WTC11 (cell line): ENCODE data around the gene MMP17. TPM values are rescaled to one million over a fixed set of nuclear protein-coding genes. Genes with fewer than 3 reads are reported as not detected.
"Not testable (repeated sequence)": the region's sequence is repeated elsewhere in the genome, so short reads cannot be mapped to it uniquely, and the experiment has no call there.

Source experiments
- ATAC-seq: fragments of 200-7000 bp; cut with Tn5 transposase; 2 replicates; pipeline ENCODE4 v1.10.0; 2021; ENCODE audit warnings: mild to moderate bottlenecking, moderate library complexity
- CTCF ChIA-PET: fragments of 300-600 bp; sonication (Branson Sonifier 250); formaldehyde crosslinking; loops from one replicate; lab custom pipeline; 2021; ENCODE audit warnings: antibody characterized with exemption; lab: Charles Lee
- POLR2A ChIA-PET: fragments of 350-600 bp; sonication (Branson Sonifier 250); formaldehyde crosslinking; loops from one replicate; lab custom pipeline; 2021; ENCODE audit warnings: antibody characterized with exemption; lab: Charles Lee
- DNase-seq: peaks from one replicate; pipeline ENCODE4 v3.0.0; 2021; ENCODE audit warnings: low spot score
- H3K27ac Mint-ChIP-seq: 2 replicates; pipeline ENCODE4 v1.8.0; 2021; ENCODE audit warnings: mixed read lengths
- H3K27me3 Mint-ChIP-seq: 2 replicates; pipeline ENCODE4 v1.8.0; 2021; ENCODE audit warnings: low read depth, mild to moderate bottlenecking, moderate library complexity, mixed read lengths
- H3K36me3 Mint-ChIP-seq: 2 replicates; pipeline ENCODE4 v1.8.0; 2021; ENCODE audit warnings: mixed read lengths
- H3K4me1 Mint-ChIP-seq: 2 replicates; pipeline ENCODE4 v1.8.0; 2022; ENCODE audit warnings: mixed read lengths
- H3K4me3 Mint-ChIP-seq: 2 replicates; pipeline ENCODE4 v1.8.0; 2021; ENCODE audit warnings: mild to moderate bottlenecking, moderate library complexity, mixed read lengths
- H3K9me3 Mint-ChIP-seq: 2 replicates; pipeline ENCODE4 v1.8.0; 2021; ENCODE audit warnings: mixed read lengths
- ETV6 ChIP-seq: sonication (generic); formaldehyde crosslinking; IDR thresholded peaks from 2 replicates; pipeline ENCODE4 v1.8.1; 2022; ENCODE audit warnings: mild to moderate bottlenecking, missing genetic modification reagents
- MYBL2 ChIP-seq: sonication (generic); formaldehyde crosslinking; IDR thresholded peaks from 2 replicates; pipeline ENCODE4 v1.8.1; 2023; ENCODE audit warnings: mild to moderate bottlenecking, moderate library complexity, missing genetic modification reagents
- NR3C1 ChIP-seq: sonication (generic); formaldehyde crosslinking; conservative IDR thresholded peaks from 2 replicates; pipeline ENCODE4 v1.8.1; 2023; ENCODE audit warnings: low read depth, mild to moderate bottlenecking, missing genetic modification reagents
- OVOL2 ChIP-seq: fragments of 250-450 bp; sonication (Bioruptor Pico); IDR thresholded peaks from 2 replicates; pipeline ENCODE4 v1.9.0; 2021; ENCODE audit warnings: mild to moderate bottlenecking, borderline replicate concordance
- ZNF121 ChIP-seq: sonication (generic); formaldehyde crosslinking; IDR thresholded peaks from 2 replicates; pipeline ENCODE4 v1.8.0; 2023; ENCODE audit warnings: missing genetic modification reagents
- ZNF671 ChIP-seq: fragments of 250-450 bp; sonication (Bioruptor Pico); IDR thresholded peaks from 2 replicates; pipeline ENCODE4 v1.8.0; 2021; ENCODE audit warnings: mild to moderate bottlenecking
- total RNA-seq: library from RNA; stranded (reverse); gene quantifications from 3 replicates; pipeline ENCODE4 v1.2.3, GENCODE V29; 2021
- TF ChIP-seq, protein P1 (sequence below): sonication (generic); formaldehyde crosslinking; IDR thresholded peaks from 2 replicates; pipeline ENCODE4 v1.8.1; 2023; ENCODE audit warnings: mild to moderate bottlenecking, moderate library complexity, missing genetic modification reagents
- TF ChIP-seq, protein P2 (sequence below): sonication (generic); formaldehyde crosslinking; IDR thresholded peaks from 2 replicates; pipeline ENCODE4 v1.8.1; 2022; ENCODE audit warnings: mild to moderate bottlenecking, moderate library complexity, missing genetic modification reagents
- TF ChIP-seq, protein P3 (sequence below): sonication (generic); formaldehyde crosslinking; IDR thresholded peaks from 2 replicates; pipeline ENCODE4 v1.8.0; 2022; ENCODE audit warnings: mild to moderate bottlenecking, missing genetic modification reagents
- TF ChIP-seq, protein P4 (sequence below): sonication (generic); formaldehyde crosslinking; IDR thresholded peaks from 2 replicates; pipeline ENCODE4 v1.8.0; 2023; ENCODE audit warnings: missing genetic modification reagents, mild to moderate bottlenecking, borderline replicate concordance
- TF ChIP-seq, protein P5 (sequence below): sonication (generic); formaldehyde crosslinking; IDR thresholded peaks from 2 replicates; pipeline ENCODE4 v1.8.1; 2023; ENCODE audit warnings: mild to moderate bottlenecking, missing genetic modification reagents

Gene MMP17
- total RNA-seq, 1 experiment from 2014 or later = 67.1 TPM

DNA sequence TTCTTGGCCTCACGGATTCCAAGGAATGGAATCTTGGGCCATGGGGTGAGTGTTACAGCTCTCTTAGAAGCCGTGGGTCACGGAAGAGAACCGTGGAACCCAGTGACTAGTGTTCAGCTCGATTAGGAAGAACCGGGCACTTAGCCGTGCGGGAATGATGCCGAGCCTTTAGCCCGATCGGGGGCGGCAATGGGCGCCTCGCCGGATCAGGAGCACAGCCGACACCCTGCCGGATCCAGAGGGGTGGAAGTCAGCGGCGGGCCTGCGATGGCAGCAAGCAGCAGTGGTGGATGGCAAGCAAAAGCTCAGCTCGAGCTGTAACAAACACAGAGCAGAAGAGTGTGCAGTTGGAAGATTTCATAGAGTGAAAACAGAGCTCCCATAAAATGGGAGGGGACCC, 45.1 kb downstream of the MMP17 start (continued):
- TF ChIP-seq, protein P1, sequence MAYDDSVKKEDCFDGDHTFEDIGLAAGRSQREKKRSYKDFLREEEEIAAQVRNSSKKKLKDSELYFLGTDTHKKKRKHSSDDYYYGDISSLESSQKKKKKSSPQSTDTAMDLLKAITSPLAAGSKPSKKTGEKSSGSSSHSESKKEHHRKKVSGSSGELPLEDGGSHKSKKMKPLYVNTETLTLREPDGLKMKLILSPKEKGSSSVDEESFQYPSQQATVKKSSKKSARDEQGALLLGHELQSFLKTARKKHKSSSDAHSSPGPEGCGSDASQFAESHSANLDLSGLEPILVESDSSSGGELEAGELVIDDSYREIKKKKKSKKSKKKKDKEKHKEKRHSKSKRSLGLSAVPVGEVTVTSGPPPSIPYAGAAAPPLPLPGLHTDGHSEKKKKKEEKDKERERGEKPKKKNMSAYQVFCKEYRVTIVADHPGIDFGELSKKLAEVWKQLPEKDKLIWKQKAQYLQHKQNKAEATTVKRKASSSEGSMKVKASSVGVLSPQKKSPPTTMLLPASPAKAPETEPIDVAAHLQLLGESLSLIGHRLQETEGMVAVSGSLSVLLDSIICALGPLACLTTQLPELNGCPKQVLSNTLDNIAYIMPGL (CRISPR knock-in tag) = no peak

DNA sequence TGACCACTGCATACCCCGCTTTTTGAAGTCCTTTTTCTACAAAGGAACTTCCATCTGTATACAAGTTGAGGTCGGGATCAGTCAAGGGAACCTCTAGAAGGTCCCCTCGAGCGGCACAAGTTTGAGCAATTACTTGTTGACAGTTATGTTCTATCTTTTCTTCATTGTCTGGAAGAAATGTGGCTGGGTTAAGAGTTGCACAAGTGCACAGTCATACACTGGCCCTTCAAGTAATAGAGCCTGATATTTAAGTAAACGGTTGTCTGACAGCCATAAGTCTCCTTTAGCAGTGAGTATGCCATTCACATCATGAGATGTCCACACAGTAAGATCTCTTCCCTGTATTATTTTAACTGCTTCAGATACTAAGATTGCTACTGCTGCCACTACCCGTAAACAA, 46.8 kb downstream of the MMP17 start:
- H3K36me3 Mint-ChIP-seq, H3K4me3 Mint-ChIP-seq, ATAC-seq, H3K27ac Mint-ChIP-seq, DNase-seq, POLR2A ChIA-PET, CTCF ChIA-PET: not testable (repeated sequence)
- H3K9me3 Mint-ChIP-seq = peaks cover 16% of the 10 kb centered on the region
- H3K27me3 Mint-ChIP-seq = peaks cover 14% of the 10 kb centered on the region
- H3K4me1 Mint-ChIP-seq = peaks cover 21% of the 10 kb centered on the region

DNA sequence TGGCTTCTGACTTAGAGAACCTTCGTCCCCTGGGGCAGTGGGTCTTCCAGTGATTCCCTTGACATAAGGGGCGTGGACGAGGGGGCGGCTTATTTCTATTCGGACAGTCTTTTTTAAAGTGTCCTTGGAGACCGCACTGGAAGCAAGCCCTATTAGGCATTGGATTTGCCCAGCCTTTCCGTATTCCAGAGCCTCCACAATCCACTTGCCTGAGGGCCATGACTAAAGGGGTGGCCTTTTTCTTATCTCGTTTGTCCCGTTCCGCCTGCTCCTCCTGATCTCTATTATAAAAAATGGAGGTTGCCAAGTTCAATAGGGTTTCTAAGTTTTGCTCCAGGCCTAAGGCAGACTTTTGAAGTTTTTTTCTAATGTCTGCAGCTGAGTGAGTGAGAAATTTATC, 49.0 kb downstream of the MMP17 start:
- Mint-ChIP-seq H3K4me1 (peaks cover 32% of the 10 kb centered on the region), H3K27me3 (peaks cover 16% of the 10 kb centered on the region), H3K9me3 (peaks cover 16% of the 10 kb centered on the region)
- H3K36me3 Mint-ChIP-seq, ATAC-seq, CTCF ChIA-PET, H3K27ac Mint-ChIP-seq, POLR2A ChIA-PET, H3K4me3 Mint-ChIP-seq, DNase-seq: not testable (repeated sequence)

DNA sequence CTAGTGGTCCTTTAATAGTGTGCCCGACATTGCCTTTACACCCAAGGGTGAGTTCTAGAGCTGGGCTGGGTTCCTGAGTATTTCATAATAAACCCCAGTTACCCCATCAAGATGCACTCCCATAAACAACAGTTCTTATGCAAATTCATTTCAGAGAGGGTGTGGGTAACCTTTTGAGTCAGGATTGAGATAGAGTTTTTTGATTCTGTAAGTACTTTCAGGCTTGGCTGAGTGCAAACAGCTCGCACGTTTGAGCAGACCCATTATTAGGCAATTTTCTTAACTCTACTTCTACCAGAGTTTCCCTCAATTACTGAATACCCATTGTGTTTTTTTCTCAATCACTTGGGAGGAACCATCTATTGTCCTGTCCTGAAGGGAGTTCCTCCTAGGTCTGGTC, 50.2 kb downstream of the MMP17 start:
- H3K27ac Mint-ChIP-seq, H3K36me3 Mint-ChIP-seq, POLR2A ChIA-PET, ATAC-seq, CTCF ChIA-PET, DNase-seq, H3K4me3 Mint-ChIP-seq: not testable (repeated sequence)
- H3K9me3 Mint-ChIP-seq = peaks cover 12% of the 10 kb centered on the region
- H3K27me3 Mint-ChIP-seq = peaks cover 16% of the 10 kb centered on the region
- peaks cover 34% of the 10 kb centered on the region for H3K4me1 Mint-ChIP-seq

DNA sequence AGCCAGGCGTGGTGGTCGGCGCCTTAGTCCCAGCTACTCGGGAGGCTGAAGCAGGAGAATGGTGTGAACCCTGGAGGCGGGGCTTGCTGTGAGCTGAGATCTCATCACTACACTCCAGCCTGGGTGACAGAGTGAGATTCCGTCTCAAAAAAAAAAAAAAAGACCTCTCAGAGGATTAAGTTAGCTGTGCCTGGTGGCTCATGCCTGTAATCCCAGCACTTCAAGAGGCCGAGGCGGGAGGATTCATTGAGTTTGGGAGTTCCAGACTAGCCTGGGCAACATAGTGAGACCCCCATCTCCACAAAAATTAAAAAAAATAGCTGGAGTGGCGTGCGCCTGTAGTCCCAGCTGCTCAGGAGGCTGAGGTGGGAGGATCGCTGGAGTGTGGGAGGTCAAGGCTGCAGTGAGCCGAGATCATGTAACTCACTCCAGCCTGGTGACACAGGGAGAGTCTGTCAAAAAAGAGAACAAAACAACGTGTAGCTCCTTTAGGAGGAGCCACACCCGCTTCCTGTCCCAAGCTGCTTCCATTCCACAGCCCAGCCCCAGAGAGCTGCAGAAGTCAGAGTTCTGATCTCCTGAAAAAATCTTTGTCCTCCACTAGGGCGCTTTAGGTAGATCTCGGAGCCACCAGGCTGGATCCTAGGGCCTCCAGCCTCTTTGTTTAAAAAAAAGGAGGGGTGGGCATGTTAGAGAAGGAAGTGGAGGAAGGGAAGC, 54.8 kb downstream of the MMP17 start:
- Mint-ChIP-seq H3K36me3 (peaks cover 8% of the 10 kb centered on the region), H3K9me3 (peaks cover 14% of the 10 kb centered on the region), H3K27ac (no peak overlapping the region), H3K4me1 (peaks cover 31% of the 10 kb centered on the region), H3K27me3 (peaks cover 14% of the 10 kb centered on the region; the same call in 1 of the 2 replicates), H3K4me3 (no peak overlapping the region)
- ATAC-seq = peak; percentile 88
- POLR2A ChIA-PET = no interaction called here
- CTCF ChIA-PET = interaction anchor here (0.9 to 1.4 kb wide), 4 partner anchors 10 to 33 kb away, joined by 3 read pairs; no protein-coding TSS in a partner anchor
- DNase-seq = no peak
- TF ChIP-seq ZNF671 (CRISPR knock-in tag) = no peak
- TF ChIP-seq ETV6 (CRISPR knock-in tag) = no peak
- TF ChIP-seq, protein P2, sequence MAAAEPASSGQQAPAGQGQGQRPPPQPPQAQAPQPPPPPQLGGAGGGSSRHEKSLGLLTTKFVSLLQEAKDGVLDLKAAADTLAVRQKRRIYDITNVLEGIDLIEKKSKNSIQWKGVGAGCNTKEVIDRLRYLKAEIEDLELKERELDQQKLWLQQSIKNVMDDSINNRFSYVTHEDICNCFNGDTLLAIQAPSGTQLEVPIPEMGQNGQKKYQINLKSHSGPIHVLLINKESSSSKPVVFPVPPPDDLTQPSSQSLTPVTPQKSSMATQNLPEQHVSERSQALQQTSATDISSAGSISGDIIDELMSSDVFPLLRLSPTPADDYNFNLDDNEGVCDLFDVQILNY (CRISPR knock-in tag) = no peak
- no peak for TF ChIP-seq NR3C1 (CRISPR knock-in tag)
- TF ChIP-seq, protein P3, sequence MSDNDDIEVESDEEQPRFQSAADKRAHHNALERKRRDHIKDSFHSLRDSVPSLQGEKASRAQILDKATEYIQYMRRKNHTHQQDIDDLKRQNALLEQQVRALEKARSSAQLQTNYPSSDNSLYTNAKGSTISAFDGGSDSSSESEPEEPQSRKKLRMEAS = no peak
- TF ChIP-seq ZNF121 = peak; percentile 64; the same call in 1 of the 2 replicates

DNA sequence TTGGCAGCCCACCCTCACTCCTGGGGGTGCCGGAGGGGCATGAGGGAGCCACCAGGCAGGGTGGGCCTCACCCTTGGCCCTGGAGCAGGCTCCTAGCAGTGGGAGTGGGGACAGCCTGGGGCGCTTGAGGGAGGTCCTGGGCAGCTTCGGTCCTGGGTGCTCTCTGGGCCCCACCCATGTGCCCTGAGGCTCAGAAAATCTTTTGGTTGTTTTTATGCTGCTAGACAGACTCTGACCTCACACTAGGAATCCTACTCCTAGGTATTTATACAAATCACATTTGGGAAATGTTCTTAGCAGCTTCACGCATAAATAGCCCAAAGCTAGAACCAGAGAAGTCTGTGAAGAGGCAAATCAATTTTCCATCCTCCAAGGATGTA, 55.3 kb downstream of the MMP17 start:
- peaks cover 27% of the 10 kb centered on the region for H3K4me1 Mint-ChIP-seq
- no peak overlapping the region for H3K27ac Mint-ChIP-seq
- ATAC-seq (no peak), DNase-seq (no peak)
- CTCF ChIA-PET = interaction anchor here (0.9 to 1.4 kb wide), 4 partner anchors 11 to 32 kb away, joined by 3 read pairs; no protein-coding TSS in a partner anchor
- H3K4me3 Mint-ChIP-seq = no peak overlapping the region
- H3K9me3 Mint-ChIP-seq = peaks cover 14% of the 10 kb centered on the region
- H3K27me3 Mint-ChIP-seq = peaks cover 14% of the 10 kb centered on the region; the same call in 1 of the 2 replicates
- POLR2A ChIA-PET = no interaction called here
- peaks cover 8% of the 10 kb centered on the region for H3K36me3 Mint-ChIP-seq
- TF ChIP-seq OVOL2 (CRISPR knock-in tag) (no peak), MYBL2 (CRISPR knock-in tag) (no peak)
- TF ChIP-seq, protein P4, sequence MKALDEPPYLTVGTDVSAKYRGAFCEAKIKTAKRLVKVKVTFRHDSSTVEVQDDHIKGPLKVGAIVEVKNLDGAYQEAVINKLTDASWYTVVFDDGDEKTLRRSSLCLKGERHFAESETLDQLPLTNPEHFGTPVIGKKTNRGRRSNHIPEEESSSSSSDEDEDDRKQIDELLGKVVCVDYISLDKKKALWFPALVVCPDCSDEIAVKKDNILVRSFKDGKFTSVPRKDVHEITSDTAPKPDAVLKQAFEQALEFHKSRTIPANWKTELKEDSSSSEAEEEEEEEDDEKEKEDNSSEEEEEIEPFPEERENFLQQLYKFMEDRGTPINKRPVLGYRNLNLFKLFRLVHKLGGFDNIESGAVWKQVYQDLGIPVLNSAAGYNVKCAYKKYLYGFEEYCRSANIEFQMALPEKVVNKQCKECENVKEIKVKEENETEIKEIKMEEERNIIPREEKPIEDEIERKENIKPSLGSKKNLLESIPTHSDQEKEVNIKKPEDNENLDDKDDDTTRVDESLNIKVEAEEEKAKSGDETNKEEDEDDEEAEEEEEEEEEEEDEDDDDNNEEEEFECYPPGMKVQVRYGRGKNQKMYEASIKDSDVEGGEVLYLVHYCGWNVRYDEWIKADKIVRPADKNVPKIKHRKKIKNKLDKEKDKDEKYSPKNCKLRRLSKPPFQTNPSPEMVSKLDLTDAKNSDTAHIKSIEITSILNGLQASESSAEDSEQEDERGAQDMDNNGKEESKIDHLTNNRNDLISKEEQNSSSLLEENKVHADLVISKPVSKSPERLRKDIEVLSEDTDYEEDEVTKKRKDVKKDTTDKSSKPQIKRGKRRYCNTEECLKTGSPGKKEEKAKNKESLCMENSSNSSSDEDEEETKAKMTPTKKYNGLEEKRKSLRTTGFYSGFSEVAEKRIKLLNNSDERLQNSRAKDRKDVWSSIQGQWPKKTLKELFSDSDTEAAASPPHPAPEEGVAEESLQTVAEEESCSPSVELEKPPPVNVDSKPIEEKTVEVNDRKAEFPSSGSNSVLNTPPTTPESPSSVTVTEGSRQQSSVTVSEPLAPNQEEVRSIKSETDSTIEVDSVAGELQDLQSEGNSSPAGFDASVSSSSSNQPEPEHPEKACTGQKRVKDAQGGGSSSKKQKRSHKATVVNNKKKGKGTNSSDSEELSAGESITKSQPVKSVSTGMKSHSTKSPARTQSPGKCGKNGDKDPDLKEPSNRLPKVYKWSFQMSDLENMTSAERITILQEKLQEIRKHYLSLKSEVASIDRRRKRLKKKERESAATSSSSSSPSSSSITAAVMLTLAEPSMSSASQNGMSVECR (CRISPR knock-in tag) = no peak
- TF ChIP-seq, protein P5, sequence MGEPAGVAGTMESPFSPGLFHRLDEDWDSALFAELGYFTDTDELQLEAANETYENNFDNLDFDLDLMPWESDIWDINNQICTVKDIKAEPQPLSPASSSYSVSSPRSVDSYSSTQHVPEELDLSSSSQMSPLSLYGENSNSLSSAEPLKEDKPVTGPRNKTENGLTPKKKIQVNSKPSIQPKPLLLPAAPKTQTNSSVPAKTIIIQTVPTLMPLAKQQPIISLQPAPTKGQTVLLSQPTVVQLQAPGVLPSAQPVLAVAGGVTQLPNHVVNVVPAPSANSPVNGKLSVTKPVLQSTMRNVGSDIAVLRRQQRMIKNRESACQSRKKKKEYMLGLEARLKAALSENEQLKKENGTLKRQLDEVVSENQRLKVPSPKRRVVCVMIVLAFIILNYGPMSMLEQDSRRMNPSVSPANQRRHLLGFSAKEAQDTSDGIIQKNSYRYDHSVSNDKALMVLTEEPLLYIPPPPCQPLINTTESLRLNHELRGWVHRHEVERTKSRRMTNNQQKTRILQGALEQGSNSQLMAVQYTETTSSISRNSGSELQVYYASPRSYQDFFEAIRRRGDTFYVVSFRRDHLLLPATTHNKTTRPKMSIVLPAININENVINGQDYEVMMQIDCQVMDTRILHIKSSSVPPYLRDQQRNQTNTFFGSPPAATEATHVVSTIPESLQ = no peak
